GM23338 (cell line): ENCODE data around the gene RBP5. TPM values are rescaled to one million over a fixed set of nuclear protein-coding genes. Genes with fewer than 3 reads are reported as not detected.

ENCODE experiments used
- ATAC-seq: fragments of 200-7000 bp; cut with Tn5 transposase; 3 replicates; pipeline ENCODE4 v1.9.1; 2020
- DNase-seq: peaks from one replicate; pipeline ENCODE4 v3.0.0-alpha.2; 2015; ENCODE audit warnings: low spot score
- H2AFZ ChIP-seq: fragments of 200-600 bp; sonication (generic); 2 replicates; pipeline ENCODE4 v1.8.0; 2016; ENCODE audit warnings: antibody characterized with exemption, mild to moderate bottlenecking, moderate library complexity
- H3F3A ChIP-seq: fragments of 200-600 bp; sonication (generic); replicated peaks from 2 replicates; pipeline ENCODE4 v1.8.0; 2017; ENCODE audit warnings: antibody characterized with exemption, mixed run types, low read depth
- H3K27ac ChIP-seq: fragments of 200-600 bp; sonication (generic); 2 replicates; pipeline ENCODE4 v1.6.1; 2016; ENCODE audit warnings: low read depth
- H3K27me3 ChIP-seq: fragments of 200-600 bp; sonication (generic); 2 replicates; pipeline ENCODE4 v1.8.0; 2016; ENCODE audit warnings: mild to moderate bottlenecking, mixed run types, moderate library complexity; ENCODE audit not compliant: insufficient read depth
- H3K36me3 ChIP-seq: fragments of 200-600 bp; sonication (generic); 2 replicates; pipeline ENCODE4 v1.8.0; 2016; ENCODE audit warnings: mild to moderate bottlenecking; ENCODE audit not compliant: insufficient read depth
- H3K4me1 ChIP-seq: fragments of 200-600 bp; sonication (generic); 2 replicates; pipeline ENCODE4 v1.8.0; 2016; ENCODE audit warnings: mild to moderate bottlenecking, moderate library complexity; ENCODE audit not compliant: insufficient read depth
- H3K4me2 ChIP-seq: fragments of 200-600 bp; sonication (generic); 2 replicates; pipeline ENCODE4 v1.7.1; 2017; ENCODE audit warnings: mixed run types
- H3K4me3 ChIP-seq: fragments of 200-600 bp; sonication (generic); 2 replicates; pipeline ENCODE4 v1.6.1; 2016; ENCODE audit warnings: mixed run types
- H3K79me2 ChIP-seq: fragments of 200-600 bp; sonication (generic); replicated peaks from 2 replicates; pipeline ENCODE4 v1.8.0; 2017; ENCODE audit warnings: mild to moderate bottlenecking; ENCODE audit not compliant: insufficient read depth
- H3K9me2 ChIP-seq: fragments of 200-600 bp; sonication (generic); 2 replicates; pipeline ENCODE4 v1.8.0; 2017; ENCODE audit not compliant: insufficient read depth
- H4K20me1 ChIP-seq: fragments of 200-600 bp; sonication (generic); replicated peaks from 2 replicates; pipeline ENCODE4 v1.8.0; 2017; ENCODE audit warnings: mild to moderate bottlenecking; ENCODE audit not compliant: insufficient read depth
- H3K27ac Mint-ChIP-seq: 2 replicates; pipeline ENCODE4 v1.8.0; 2020; ENCODE audit warnings: inconsistent platforms, mild to moderate bottlenecking, moderate library complexity, mixed read lengths
- H3K27me3 Mint-ChIP-seq: 3 replicates; pipeline ENCODE4 v1.8.0; 2022; ENCODE audit warnings: low read depth, mild to moderate bottlenecking, moderate library complexity, mixed read lengths, inconsistent platforms; ENCODE audit not compliant: insufficient read depth, poor library complexity
- H3K36me3 Mint-ChIP-seq: 3 replicates; pipeline ENCODE4 v1.8.0; 2021; ENCODE audit warnings: low read depth, mild to moderate bottlenecking, inconsistent platforms, moderate library complexity, mixed read lengths
- H3K4me1 Mint-ChIP-seq: 3 replicates; pipeline ENCODE4 v1.8.0; 2020; ENCODE audit warnings: mild to moderate bottlenecking, inconsistent platforms, mixed read lengths
- H3K4me3 Mint-ChIP-seq: 3 replicates; pipeline ENCODE4 v1.8.0; 2021; ENCODE audit warnings: moderate library complexity, mild to moderate bottlenecking, inconsistent platforms, mixed read lengths
- H3K9me3 Mint-ChIP-seq: 3 replicates; pipeline ENCODE4 v1.8.0; 2020; ENCODE audit warnings: moderate library complexity, mild to moderate bottlenecking, inconsistent platforms, mixed read lengths
- CREB1 ChIP-seq: fragments of 250-450 bp; sonication (Bioruptor Pico); IDR thresholded peaks from 2 replicates; pipeline ENCODE4 v1.5.0; 2020; ENCODE audit warnings: low read depth, mild to moderate bottlenecking, moderate library complexity
- CTCF ChIP-seq, 2 experiments: fragments of 200-600 bp in 1 of 2; sonication (generic) in 1 of 2; conservative IDR thresholded peaks; 2 replicates each; pipeline versions ENCODE4 v1.5.1 to v1.6.1; 2016 to 2017; ENCODE audit warnings: antibody characterized with exemption in 2 of 2, low read depth in 2 of 2, mild to moderate bottlenecking in 2 of 2, moderate library complexity in 1 of 2
- ETS1 ChIP-seq: IDR thresholded peaks from 2 replicates; pipeline ENCODE4 v1.6.1; 2016; ENCODE audit warnings: antibody characterized with exemption
- EZH2 ChIP-seq: fragments of 200-600 bp; sonication (generic); IDR thresholded peaks from one replicate; pipeline ENCODE4 v1.8.0; 2017; ENCODE audit warnings: antibody characterized with exemption, mild to moderate bottlenecking, low read depth; ENCODE audit not compliant: unreplicated experiment
- NANOG ChIP-seq: IDR thresholded peaks from 2 replicates; pipeline ENCODE4 v1.6.1; 2016; ENCODE audit warnings: antibody characterized with exemption, borderline replicate concordance
- POLR2AphosphoS5 ChIP-seq: IDR thresholded peaks from 2 replicates; pipeline ENCODE4 v1.6.1; 2016; ENCODE audit warnings: antibody characterized with exemption, low read depth
- REST ChIP-seq: IDR thresholded peaks from one replicate; pipeline ENCODE4 v1.6.1; 2018; ENCODE audit warnings: antibody characterized with exemption; ENCODE audit not compliant: unreplicated experiment
- ZNF462 ChIP-seq: fragments of 250-450 bp; sonication (Bioruptor Pico); IDR thresholded peaks from 2 replicates; pipeline ENCODE4 v1.5.0; 2020; ENCODE audit warnings: mild to moderate bottlenecking, moderate library complexity
- polyA plus RNA-seq: library from polyadenylated mRNA; unstranded; fragments of >200 nt; fragmentation: Nextera tagmentation; extraction: Ambion mirVana; gene quantifications from 2 replicates; pipeline ENCODE4 v1.2.1, GENCODE V29; 2016
- total RNA-seq: library from RNA; depleted of rRNA; stranded (reverse); fragments of >200 nt; shearing (Covaris generic); gene quantifications from 2 replicates; pipeline ENCODE4 v1.2.3, GENCODE V29; 2014

Gene RBP5
- total and polyA plus RNA-seq, 2 experiments from 2014 or later = 1.2 to 3.0 TPM

- no peaks in the 10 kb centered on the region for H4K20me1 ChIP-seq
- no peak for DNase-seq
- H3K27ac Mint-ChIP-seq = no peak overlapping the region
- H3K79me2 ChIP-seq = no peaks in the 10 kb centered on the region
- peaks cover 1% of the 10 kb centered on the region for H3K27me3 Mint-ChIP-seq
- no peaks in the 10 kb centered on the region for H3K4me1 ChIP-seq
- no peaks in the 10 kb centered on the region for H3K27me3 ChIP-seq
- peaks cover 2% of the 10 kb centered on the region for H3K9me3 Mint-ChIP-seq
- H3K36me3 Mint-ChIP-seq = peaks cover 3% of the 10 kb centered on the region
- H3K36me3 ChIP-seq = no peaks in the 10 kb centered on the region
- no peak overlapping the region for H3K27ac ChIP-seq
- no peaks in the 10 kb centered on the region; the same call in 1 of the 2 replicates for H3K9me2 ChIP-seq
- no peak for ATAC-seq
- H3K4me3 ChIP-seq = no peak overlapping the region
- H3K4me1 Mint-ChIP-seq = no peaks in the 10 kb centered on the region
- H3K4me3 Mint-ChIP-seq = no peak overlapping the region
- no peaks in the 10 kb centered on the region for H3F3A ChIP-seq
- TF ChIP-seq POLR2AphosphoS5 (no peak), ZNF462 (CRISPR knock-in tag) (no peak), CREB1 (no peak), EZH2 (no peak), CTCF (conservative IDR thresholded peaks at IDR 0.05; ENCODE audit: low read depth in 2 of 2) (peak in 1 of 2 experiments; percentile 25; a peak in 1 of 4 replicates), NANOG (no peak), ETS1 (no peak), REST (no peak)
- no peak overlapping the region for H2AFZ ChIP-seq
- H3K4me2 ChIP-seq = no peak overlapping the region
These were observed 50.5 kb downstream of the RBP5 start for GRCh38 chr12:7078163-7078562.
